Measurements from ENCODE around the gene RIN3.

DNA sequence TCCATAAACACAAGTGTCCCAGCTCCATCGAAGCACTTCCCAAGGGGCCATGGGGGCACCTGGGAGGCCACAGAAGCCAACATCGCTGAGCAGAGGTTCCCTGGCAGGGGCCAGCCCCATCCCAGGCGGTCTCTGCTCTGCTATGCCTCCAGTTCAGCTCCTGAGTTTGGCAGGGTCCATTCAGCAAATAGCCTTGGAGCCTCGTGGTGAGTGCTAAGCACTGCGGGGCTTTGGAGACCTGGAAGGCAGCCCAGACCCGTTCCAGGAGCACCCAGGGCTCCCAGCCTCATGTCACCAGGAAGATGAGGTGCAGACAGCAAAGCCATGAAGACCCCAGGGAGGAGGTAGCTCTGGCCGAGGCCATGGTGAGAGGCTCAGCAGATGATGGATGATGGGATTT, 125.3 kb downstream of the RIN3 start:
- TF ChIP-seq MYC (IDR thresholded peaks at IDR 0.05; ENCODE audit: low read depth, low read length) (no peak), POLR2A (IDR thresholded peaks at IDR 0.05; ENCODE audit: low read depth, low read length) (no peak), POLR2AphosphoS5 (IDR thresholded peaks at IDR 0.05; ENCODE audit: insufficient read depth, low read depth, low read length) (no peak), EZH2 (IDR thresholded peaks at IDR 0.05; ENCODE audit: borderline replicate concordance, low read depth, low read length, severe bottlenecking) (no peak), JUN (IDR thresholded peaks at IDR 0.05; ENCODE audit: borderline replicate concordance, insufficient read depth, insufficient read length, low read depth) (no peak), GATA2 (IDR thresholded peaks at IDR 0.05; ENCODE audit: insufficient read depth, insufficient read length, low read depth, low read length) (no peak)
- TF ChIP-seq, protein P1, sequence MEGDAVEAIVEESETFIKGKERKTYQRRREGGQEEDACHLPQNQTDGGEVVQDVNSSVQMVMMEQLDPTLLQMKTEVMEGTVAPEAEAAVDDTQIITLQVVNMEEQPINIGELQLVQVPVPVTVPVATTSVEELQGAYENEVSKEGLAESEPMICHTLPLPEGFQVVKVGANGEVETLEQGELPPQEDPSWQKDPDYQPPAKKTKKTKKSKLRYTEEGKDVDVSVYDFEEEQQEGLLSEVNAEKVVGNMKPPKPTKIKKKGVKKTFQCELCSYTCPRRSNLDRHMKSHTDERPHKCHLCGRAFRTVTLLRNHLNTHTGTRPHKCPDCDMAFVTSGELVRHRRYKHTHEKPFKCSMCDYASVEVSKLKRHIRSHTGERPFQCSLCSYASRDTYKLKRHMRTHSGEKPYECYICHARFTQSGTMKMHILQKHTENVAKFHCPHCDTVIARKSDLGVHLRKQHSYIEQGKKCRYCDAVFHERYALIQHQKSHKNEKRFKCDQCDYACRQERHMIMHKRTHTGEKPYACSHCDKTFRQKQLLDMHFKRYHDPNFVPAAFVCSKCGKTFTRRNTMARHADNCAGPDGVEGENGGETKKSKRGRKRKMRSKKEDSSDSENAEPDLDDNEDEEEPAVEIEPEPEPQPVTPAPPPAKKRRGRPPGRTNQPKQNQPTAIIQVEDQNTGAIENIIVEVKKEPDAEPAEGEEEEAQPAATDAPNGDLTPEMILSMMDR (IDR thresholded peaks at IDR 0.05; ENCODE audit: extremely low read depth in 1 of 2, insufficient read depth in 1 of 2, low read depth in 1 of 2, low read length in 2 of 2): no peak
- TF ChIP-seq, protein P2, sequence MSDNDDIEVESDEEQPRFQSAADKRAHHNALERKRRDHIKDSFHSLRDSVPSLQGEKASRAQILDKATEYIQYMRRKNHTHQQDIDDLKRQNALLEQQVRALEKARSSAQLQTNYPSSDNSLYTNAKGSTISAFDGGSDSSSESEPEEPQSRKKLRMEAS (IDR thresholded peaks at IDR 0.05; ENCODE audit: insufficient read depth, insufficient read length): no peak
